HG03196 (cell line): ENCODE data around the gene YPEL2.
"Not testable (repeated sequence)": the region's sequence is repeated elsewhere in the genome, so short reads cannot be mapped to it uniquely, and the experiment has no call there.

ENCODE experiments used
- ATAC-seq: cut with Tn5 transposase; IDR thresholded peaks from one replicate; pipeline ENCODE4 v1.9.1; 2021; ENCODE audit not compliant: unreplicated experiment

Gene YPEL2, protein sequence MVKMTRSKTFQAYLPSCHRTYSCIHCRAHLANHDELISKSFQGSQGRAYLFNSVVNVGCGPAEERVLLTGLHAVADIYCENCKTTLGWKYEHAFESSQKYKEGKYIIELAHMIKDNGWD

DNA sequence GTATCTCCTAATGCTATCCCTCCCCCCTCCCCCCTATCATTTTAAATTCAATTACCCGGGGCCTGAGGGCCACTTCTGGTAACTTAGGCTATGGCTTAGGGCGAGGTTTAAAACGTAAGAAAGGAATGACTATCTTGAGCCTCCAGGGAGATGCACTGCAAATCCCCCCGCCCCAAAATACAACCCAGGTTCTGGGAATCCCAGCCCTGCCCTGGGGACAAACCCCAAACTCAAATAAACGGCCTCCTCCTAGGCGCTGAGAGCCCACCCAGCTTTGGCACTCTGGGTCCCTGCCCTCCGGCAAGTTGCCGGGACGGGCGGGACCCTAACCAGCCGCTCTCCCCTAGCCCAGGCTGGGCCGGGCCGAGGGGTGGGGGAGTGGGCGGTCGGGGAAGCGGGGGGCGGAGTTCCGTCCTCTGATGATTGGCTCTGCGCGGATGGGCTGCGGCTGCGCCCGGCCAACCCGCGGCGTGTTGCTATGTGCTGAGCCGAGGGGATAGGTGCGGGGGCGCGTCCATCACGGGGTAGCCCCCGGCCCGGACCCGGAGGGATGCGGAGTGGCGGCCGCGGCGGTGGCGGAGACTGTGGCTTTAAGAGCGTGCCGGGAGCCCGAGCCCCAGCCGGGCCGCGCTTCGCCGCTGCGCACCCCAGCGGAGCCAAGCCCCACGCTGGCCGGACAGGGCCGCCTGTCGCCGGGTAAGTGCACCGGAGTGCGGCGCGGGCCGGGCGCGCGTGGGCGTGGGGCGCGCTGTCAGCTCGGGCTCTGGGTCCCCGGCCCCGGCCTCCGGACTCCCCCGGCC lies at the start of gene YPEL2:
TSS of gene YPEL2 (plus strand) at position 527 of the 800 bp plus-strand sequence. CDS start 21,755 bp downstream, outside the sequence.
- ATAC-seq = peak; percentile 86

GRCh38 chr17:59284317-59284716 lies 47.1 kb upstream of the YPEL2 start:
- no peak for ATAC-seq

- no peak for ATAC-seq
Measured at GRCh38 chr17:59287452-59287851, 44.0 kb upstream of the YPEL2 start.

DNA sequence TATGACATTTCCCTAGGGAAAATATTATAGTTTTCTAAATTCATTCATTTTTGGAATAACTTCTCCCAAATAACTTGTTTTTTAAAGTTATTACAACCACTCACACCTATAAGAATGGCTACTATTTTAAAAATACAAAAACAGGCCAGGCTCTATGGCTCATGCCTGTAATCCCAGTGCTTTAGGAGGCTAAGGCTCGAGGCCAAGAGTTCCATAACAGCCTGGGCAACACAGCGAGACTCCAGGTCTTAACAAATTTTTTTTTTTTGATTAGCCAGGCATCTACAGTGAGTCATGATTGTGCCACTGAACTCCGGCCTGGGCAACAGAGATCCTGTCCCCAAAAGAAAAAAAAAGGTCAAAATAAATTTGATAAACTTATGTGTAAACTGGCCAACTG lies 43.6 kb upstream of the YPEL2 start:
- ATAC-seq = no peak

DNA sequence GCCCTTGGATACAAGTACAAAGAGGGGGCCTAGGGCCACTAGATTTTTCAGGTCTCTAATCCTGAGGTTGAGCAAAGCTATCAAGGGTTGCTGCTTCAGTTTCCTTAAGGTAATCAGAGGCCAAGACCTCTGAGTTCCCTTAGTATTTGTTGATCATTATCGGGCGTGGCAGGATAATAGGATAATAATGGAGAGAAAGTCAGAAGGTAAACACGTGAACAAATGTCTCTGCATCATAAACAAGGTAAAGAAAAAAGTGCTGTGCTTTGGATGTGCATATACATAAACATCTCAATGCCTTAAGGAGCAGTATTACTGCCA lies 41.5 kb upstream of the YPEL2 start:
- ATAC-seq = no peak

GRCh38 chr17:59290302-59290998 lies 41.0 kb upstream of the YPEL2 start:
- not testable (repeated sequence) for ATAC-seq

DNA sequence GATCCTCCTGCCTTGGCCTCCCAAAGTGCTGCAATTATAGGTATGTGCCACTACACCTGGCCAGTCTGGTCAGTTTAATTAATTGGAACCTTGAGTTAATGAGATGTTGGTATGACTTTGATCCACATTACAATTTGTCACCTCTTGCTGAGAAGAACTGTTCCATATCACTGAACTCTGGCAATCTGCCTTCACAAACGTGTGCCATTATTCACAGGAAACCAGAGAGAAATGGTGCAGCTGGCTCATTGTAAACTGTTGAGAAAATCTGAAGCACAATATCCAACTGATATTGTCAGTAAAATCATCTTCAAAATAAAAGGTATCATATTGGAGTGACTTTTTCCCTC lies 39.3 kb upstream of the YPEL2 start:
- ATAC-seq = no peak

GRCh38 chr17:59296190-59296589 lies 35.3 kb upstream of the YPEL2 start:
- no peak for ATAC-seq

DNA sequence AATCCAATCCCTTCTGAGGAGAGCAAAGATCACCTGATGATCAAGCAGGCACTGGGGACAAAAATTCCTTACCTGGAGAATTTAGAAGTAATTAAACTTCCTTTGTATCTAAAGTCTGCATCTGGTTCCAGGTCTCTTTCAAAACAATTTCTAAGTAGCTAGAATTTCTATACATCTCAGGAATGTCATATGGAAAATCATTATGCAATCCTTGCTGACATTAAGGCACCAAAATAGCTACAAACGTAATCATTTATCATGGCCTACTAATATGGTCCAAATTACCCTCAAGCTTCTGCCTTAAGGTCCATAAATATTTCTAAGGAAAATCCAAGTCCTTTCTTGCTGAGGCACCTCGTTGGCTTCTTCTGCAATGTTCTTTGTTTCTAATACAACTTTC lies 32.9 kb upstream of the YPEL2 start:
- no peak for ATAC-seq

GRCh38 chr17:59299400-59300092 lies 31.9 kb upstream of the YPEL2 start:
- ATAC-seq = no peak

GRCh38 chr17:59300941-59301340 lies 30.5 kb upstream of the YPEL2 start:
- ATAC-seq = no peak

- ATAC-seq = no peak
Measured at GRCh38 chr17:59304811-59305210, 26.6 kb upstream of the YPEL2 start.

GRCh38 chr17:59310263-59310920 lies 21.1 kb upstream of the YPEL2 start:
- no peak for ATAC-seq

- peak; percentile 62 for ATAC-seq
Measured at GRCh38 chr17:59311051-59311468, 20.4 kb upstream of the YPEL2 start.

DNA sequence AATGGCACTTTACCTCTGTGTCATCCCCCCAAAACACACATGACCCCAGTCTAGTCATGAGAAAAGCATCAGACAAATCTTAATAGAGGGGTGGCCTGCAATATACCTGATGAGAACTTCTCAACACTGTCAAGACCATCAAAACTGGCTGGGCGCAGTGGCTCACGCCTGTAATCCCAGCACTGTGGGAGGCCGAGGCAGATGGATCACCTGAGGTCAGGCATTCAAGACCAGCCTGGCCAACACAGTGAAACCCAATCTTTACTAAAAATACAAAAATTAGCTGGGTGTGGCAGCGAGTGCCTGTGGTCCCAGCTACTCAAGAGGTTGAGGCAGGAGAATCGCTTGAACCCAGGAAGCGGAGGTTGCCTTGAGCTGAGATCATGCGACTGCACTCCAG lies 19.9 kb upstream of the YPEL2 start:
- ATAC-seq = not testable (repeated sequence)

GRCh38 chr17:59315866-59316265 lies 15.6 kb upstream of the YPEL2 start:
- no peak for ATAC-seq

- ATAC-seq = no peak
Measured at GRCh38 chr17:59327121-59327980, 4.1 kb upstream of the YPEL2 start.

DNA sequence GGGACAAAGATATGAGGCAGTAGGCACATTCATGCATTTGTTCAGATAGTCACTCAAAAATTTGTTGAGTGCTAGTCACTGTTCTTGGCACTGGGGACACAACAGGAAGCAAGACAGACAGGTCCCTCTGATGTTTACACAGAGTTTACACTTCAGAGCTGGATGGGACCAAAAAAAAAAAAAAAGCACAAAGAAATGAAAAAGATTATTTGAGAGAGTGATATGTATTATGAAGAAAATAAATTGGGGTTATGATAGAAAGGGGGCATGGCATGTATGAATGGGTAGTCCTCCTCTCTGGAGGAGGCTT lies 3.5 kb upstream of the YPEL2 start:
- no peak for ATAC-seq

DNA sequence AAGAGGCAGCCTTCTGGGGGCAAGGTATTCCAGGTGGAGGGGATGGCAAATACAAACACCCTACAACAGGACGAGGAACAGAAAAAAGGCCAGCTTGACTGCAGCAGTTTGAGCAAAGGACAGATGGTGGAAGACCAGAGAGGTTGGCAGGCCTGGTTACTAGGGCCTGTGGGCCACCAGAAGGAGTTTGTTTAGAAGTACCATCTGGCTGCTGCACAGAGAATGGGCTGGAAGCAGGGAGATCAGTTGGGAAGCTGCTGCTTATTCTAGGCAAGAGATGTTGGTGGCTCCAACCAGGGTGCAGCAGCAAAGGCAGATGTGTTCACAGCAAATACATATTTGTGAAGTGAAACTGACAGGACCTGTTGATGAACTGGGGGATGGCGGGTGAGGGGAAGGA lies 2.9 kb upstream of the YPEL2 start:
- ATAC-seq = no peak
